Subcutaneous adipose tissue (tissue), 4 donors: ENCODE results near the gene SPEM2. TPM values are rescaled to one million over a fixed set of nuclear protein-coding genes. Genes with fewer than 3 reads are reported as not detected.

Experiments used
- total RNA-seq, 4 donors: library from RNA; depleted of rRNA; stranded (reverse); fragments of >200 nt; gene quantifications; one replicate each; pipeline ENCODE4 v1.1.0, GENCODE V29; 2016
- TF ChIP-seq, protein P1 (sequence below): fragments of 450-650 bp; IDR thresholded peaks from one replicate; pipeline ENCODE4 v1.5.1; 2016; ENCODE audit warnings: low read depth, mild to moderate bottlenecking, control low read depth, antibody characterized with exemption, moderate library complexity

The SPEM2 gene
- total RNA-seq, 4 donors from 2014 or later, result not detected

DNA sequence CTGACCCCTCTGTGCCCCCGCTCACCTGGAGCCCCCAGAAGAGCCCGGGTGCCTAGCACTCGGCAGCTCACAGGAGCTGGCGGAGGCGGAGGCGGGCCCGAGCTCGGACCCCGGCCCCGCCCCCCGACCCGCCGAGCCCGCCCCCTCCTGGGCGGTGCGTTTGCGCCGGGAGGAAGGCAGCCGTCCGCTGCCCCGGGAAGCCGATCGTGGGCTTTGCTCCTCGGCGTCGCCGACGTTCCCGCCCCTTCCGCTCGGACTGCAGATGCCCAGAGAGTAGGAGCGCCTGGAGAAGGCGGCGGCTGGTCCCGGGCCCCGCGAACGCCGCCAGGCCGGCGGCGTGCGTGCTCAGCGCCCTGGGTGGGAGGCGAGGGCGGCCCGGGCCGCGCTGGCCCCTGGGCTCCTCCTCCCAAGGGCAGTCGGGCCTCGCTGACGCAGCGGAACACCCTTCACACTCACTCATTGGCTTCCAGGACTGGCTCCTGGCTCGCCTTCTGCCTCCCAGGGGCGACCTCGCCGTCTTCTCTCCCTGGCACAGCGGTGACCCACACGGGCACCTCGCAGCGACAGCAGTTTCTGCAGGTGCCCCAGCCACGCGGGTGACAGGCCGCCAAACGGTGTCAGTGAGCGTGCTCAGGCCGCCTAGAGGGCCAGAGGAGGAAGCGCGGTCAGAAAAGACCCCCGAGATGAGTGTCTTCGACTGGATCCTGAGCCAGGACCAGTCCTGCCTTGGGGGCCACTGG, 30.8 kb upstream of the SPEM2 start, which contains the start of gene PLSCR3:
Gene PLSCR3 (minus strand): TSS at position 74 of the 740 bp plus-strand sequence. CDS start 415 bp downstream, outside the sequence.
- TF ChIP-seq, protein P1, sequence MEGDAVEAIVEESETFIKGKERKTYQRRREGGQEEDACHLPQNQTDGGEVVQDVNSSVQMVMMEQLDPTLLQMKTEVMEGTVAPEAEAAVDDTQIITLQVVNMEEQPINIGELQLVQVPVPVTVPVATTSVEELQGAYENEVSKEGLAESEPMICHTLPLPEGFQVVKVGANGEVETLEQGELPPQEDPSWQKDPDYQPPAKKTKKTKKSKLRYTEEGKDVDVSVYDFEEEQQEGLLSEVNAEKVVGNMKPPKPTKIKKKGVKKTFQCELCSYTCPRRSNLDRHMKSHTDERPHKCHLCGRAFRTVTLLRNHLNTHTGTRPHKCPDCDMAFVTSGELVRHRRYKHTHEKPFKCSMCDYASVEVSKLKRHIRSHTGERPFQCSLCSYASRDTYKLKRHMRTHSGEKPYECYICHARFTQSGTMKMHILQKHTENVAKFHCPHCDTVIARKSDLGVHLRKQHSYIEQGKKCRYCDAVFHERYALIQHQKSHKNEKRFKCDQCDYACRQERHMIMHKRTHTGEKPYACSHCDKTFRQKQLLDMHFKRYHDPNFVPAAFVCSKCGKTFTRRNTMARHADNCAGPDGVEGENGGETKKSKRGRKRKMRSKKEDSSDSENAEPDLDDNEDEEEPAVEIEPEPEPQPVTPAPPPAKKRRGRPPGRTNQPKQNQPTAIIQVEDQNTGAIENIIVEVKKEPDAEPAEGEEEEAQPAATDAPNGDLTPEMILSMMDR, result no peak

DNA sequence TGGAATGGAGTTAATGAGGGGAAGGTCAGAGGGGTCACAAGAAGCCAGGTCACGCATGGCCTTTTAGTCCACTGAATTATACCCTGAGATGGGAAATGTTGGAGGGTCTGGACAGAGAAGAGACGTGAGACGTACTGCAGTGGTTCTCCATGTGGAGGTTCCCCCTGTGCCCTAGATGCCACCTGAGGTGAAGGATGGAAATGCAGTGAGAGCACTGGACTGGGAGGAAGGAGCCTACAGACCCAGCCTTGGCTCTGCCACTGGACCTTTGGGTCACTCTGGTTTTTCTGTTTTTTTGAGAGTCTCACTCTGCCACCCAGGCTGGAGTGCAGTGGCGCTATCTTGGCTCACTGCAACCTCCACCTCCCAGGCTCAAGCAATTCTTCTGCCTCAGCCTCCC, 29.3 kb upstream of the SPEM2 start:
- TF ChIP-seq, protein P1, result no peak

DNA sequence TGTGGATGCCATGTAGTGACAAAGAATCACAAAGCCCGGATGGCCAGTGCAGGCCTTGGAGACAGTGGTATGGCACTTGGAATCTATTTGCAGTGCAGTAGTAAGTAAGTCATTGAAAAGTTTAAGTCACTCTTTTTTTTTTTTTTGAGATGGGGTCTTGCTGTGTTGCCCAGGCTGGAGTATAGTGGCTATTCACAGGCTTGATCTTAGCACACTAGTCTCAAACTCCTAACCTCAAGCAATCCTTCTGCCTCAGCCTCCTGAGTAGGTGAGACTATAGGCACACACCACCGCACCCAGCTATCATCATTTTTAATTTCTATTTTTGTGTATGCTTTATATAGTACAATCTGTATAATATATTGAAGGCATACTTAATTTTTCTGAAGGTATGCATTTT, 26.8 kb upstream of the SPEM2 start:
- TF ChIP-seq, protein P1, result no peak

DNA sequence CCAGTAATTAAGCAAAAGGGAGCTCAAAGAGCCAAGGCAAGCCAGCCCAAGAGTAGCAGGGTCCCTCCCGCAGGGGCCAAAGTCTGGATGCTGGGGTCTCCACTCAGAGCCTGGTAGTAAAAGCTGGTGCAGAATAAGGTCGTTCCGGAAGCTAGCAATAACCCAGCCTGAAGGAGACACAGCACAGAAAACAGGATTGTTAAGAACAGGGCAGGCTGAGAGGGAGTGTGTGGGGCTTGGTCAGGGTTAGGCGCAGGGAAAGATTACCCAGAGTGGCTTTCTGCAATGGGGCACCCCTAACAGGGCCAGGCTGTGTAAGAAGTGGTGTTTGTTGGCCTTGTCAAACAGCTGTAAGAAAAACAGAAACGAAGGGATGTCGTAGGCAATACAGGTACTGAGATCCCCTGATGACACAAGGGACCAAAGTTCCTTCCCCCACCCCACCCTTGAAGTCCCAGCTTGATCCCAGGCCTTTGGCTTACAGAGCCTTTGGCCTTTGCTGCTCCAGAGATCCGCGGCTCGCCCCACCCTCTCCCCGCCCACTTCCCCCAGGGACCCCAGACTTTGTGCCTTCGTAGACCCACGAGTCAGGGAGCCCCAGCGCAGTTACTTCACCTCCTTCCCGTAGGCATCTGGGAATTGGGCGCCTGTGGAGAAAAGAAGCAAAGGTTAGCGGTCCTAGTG, 22.2 kb upstream of the SPEM2 start:
- TF ChIP-seq, protein P1, result no peak

DNA sequence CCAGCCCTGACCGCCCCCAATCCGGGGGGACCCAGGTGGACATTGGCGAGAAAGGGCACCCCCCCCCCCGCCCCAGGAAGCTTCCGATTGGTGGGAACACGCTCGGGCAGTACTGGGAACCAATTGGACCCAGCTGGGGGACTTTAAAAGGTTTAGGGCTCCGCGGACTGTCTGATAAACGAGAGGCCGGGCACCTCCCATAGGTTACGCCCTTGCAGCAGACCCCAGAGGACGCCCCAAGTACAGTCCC, 21.8 kb upstream of the SPEM2 start:
- TF ChIP-seq, protein P1, result no peak

DNA sequence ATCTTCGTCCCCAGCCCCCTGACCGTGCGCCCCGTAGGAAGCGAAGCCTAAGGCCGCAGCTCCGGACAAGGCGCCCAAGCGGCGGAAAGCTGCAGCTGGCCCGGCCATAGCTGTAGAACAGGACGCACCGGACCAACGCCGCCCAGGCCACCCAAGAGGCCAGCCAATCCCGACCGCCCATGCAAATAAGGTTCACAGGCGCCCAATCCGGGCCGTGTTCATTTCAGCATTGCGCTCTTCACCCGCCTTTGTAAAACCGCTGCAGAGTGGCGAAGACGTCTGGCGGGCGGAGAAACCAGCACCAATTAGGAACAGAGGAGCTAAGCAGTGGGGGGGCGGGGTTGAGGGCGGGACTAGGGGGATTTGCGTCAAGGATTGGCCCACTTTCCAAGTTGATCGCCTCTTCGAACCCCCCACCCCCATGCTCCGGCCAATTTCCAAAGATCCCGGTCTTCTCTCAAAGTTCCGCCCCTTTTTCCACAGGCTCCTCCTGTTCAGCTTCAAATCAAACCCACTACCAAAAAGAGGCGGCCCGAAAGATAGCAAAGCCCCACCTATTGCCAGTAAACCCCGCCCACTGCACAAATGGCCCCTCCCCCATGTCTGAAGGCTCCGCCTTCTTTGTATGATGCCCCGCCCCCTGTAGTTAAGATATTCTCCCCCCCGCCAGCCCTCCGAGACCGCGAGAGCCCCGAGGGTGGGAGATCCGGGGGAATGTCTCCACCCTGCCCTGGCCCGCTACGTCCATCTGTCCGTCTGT, 21.3 kb upstream of the SPEM2 start, which contains the start of gene TMEM256:
Gene TMEM256 (minus strand): TSS at position 121 of the 760 bp plus-strand sequence. CDS start 13 bp downstream, at position 108.
- TF ChIP-seq, protein P1, result no peak

DNA sequence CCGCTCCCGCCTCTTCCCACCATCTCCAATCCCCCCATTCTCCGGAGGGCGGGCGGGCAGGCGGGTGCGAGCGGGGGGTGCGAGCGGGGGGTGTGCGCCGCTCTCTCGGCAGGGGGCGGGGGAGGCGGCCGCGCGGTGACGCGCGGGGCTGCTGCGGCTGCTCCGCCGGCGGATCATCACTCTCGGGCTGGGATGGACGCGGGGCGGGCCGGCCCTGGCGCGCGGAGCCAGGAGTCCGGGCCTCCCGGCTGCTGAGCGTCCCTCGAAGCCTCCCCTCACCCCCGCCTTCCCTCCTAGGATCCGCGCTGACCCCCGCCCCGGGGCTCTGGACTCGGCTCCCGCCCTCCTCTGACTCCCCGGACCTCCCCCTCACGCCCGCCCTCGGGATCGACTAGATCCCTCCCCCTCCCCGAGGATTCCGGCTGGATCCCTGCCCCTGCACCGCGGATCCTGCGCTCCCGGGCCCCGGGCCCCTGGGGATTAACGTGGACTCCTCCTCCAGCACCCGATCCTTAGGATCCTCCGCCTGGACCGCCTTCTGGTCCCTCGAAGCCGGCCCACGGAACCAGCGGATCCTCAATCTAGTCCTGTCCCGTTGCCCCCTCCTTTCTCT, 20.6 kb upstream of the SPEM2 start:
- TF ChIP-seq, protein P1, result no peak
